SK-N-SH treated with all-trans-retinoic acid at 6 μM for 48 hours (cell line): Measurements from ENCODE around the gene CAD.

Source experiments
- ARNTL ChIP-seq: fragments of 450-650 bp; formaldehyde crosslinking; IDR thresholded peaks from 2 replicates; pipeline ENCODE4 v1.5.0; 2020; ENCODE audit warnings: low read depth, mild to moderate bottlenecking, moderate library complexity, borderline replicate concordance
- BACH2 ChIP-seq: fragments of 250-450 bp; sonication (Bioruptor Pico); IDR thresholded peaks from 2 replicates; pipeline ENCODE4 v1.9.0; 2021; ENCODE audit warnings: mild to moderate bottlenecking, borderline replicate concordance
- CREB5 ChIP-seq: fragments of 250-450 bp; sonication (Bioruptor Pico); IDR thresholded peaks from 2 replicates; pipeline ENCODE4 v1.5.1; 2020; ENCODE audit warnings: low read depth, mild to moderate bottlenecking, moderate library complexity
- CSRNP3 ChIP-seq: fragments of 250-450 bp; sonication (Bioruptor Pico); IDR thresholded peaks from 2 replicates; pipeline ENCODE4 v1.5.1; 2021; ENCODE audit warnings: mild to moderate bottlenecking, moderate library complexity
- GLIS3 ChIP-seq: fragments of 250-450 bp; sonication (Bioruptor Pico); IDR thresholded peaks from 2 replicates; pipeline ENCODE4 v1.5.0; 2020; ENCODE audit warnings: mild to moderate bottlenecking, moderate library complexity
- ISL1 ChIP-seq: fragments of 250-450 bp; sonication (Bioruptor Pico); IDR thresholded peaks from 2 replicates; pipeline ENCODE4 v2.1.2; 2022; ENCODE audit warnings: mild to moderate bottlenecking, moderate library complexity
- PATZ1 ChIP-seq: fragments of 250-450 bp; sonication (Bioruptor Pico); IDR thresholded peaks from 2 replicates; pipeline ENCODE4 v1.8.0; 2020; ENCODE audit warnings: mild to moderate bottlenecking, moderate library complexity, borderline replicate concordance
- PPARA ChIP-seq: fragments of 250-450 bp; sonication (Bioruptor Pico); IDR thresholded peaks from 2 replicates; pipeline ENCODE4 v1.5.0; 2020; ENCODE audit warnings: mild to moderate bottlenecking, borderline replicate concordance
- RARB ChIP-seq: fragments of 250-450 bp; sonication (Bioruptor Pico); IDR thresholded peaks from 2 replicates; pipeline ENCODE4 v1.8.0; 2021; ENCODE audit warnings: mild to moderate bottlenecking, moderate library complexity
- TOX ChIP-seq: fragments of 250-450 bp; sonication (Bioruptor Pico); IDR thresholded peaks from 2 replicates; pipeline ENCODE4 v1.8.0; 2021; ENCODE audit warnings: mild to moderate bottlenecking, moderate library complexity, borderline replicate concordance
- ZNF565 ChIP-seq: fragments of 450-650 bp; formaldehyde crosslinking; conservative IDR thresholded peaks from 2 replicates; pipeline ENCODE4 v1.5.0; 2020; ENCODE audit warnings: low read depth, mild to moderate bottlenecking, moderate library complexity
- ZNF8 ChIP-seq: fragments of 450-650 bp; formaldehyde crosslinking; IDR thresholded peaks from 2 replicates; pipeline ENCODE4 v1.5.0; 2020; ENCODE audit warnings: mild to moderate bottlenecking, moderate library complexity

GRCh38 chr2:27281855-27282559, 64.8 kb downstream of the CAD start, which contains the start of gene TRIM54:
- TF ChIP-seq ZNF8, result no peak
- TF ChIP-seq PPARA (CRISPR knock-in tag), result no peak
- no peak for TF ChIP-seq CSRNP3 (CRISPR knock-in tag)
- no peak for TF ChIP-seq TOX (CRISPR knock-in tag)
- TF ChIP-seq BACH2 (CRISPR knock-in tag), result no peak
- TF ChIP-seq GLIS3 (CRISPR knock-in tag), result no peak
- TF ChIP-seq ARNTL (CRISPR knock-in tag), result no peak
- TF ChIP-seq ZNF565 (CRISPR knock-in tag), result no peak
- no peak for TF ChIP-seq PATZ1 (CRISPR knock-in tag)
- no peak for TF ChIP-seq RARB
- TF ChIP-seq CREB5 (CRISPR knock-in tag), result no peak
- TF ChIP-seq ISL1 (CRISPR knock-in tag), result no peak
